HG03460 (cell line): ENCODE measurements around the gene OTOS.

Source experiments
- ATAC-seq: cut with Tn5 transposase; IDR thresholded peaks from one replicate; pipeline ENCODE4 v1.9.1; 2021; ENCODE audit not compliant: unreplicated experiment

Gene OTOS

GRCh38 chr2:240123821-240124650, 16.4 kb downstream of the OTOS start:
- ATAC-seq, result no peak

DNA sequence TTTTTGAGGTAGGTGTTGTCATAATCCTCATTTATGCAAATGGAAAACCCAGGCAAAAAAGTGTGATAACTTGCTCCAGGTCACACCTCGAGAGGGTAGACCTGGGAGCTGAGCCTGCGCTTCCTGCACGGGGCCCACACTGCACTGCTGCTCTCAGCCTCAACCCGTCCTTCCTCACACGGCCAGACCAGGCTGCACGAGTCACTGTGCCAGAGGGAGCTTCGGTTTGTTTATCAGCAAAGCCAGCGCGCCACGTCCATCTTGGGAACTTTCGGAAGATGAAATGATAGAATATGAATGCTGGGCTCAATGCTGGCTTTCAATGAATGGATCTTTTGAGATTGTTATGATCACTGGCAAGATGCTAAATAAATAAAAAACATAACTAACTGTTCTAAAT, 18.8 kb downstream of the OTOS start:
- ATAC-seq, result no peak

GRCh38 chr2:240121190-240121589, 19.3 kb downstream of the OTOS start:
- ATAC-seq, result no peak

DNA sequence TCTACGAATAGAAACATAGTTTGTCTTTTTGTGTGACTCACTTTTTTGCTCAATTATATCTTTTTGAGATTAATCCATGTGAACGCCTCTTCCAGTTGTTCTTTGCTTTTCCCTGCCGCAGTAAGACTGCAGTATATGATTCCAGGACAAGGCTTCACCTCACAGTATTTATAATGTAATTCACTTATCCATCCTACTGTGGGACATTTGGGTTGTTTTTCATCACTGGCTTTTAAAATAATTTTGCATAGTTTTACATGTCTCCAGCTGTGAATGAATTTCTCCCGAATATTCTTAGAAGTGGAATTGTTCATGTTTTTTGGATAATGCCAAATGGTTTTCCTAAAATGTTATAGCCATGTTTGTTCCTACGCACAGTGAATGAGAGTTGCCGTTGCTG, 26.2 kb downstream of the OTOS start:
- no peak for ATAC-seq

GRCh38 chr2:240112914-240113690, 27.4 kb downstream of the OTOS start:
- no peak for ATAC-seq

- ATAC-seq, result no peak
These were observed 29.2 kb downstream of the OTOS start for GRCh38 chr2:240111253-240111652.

DNA sequence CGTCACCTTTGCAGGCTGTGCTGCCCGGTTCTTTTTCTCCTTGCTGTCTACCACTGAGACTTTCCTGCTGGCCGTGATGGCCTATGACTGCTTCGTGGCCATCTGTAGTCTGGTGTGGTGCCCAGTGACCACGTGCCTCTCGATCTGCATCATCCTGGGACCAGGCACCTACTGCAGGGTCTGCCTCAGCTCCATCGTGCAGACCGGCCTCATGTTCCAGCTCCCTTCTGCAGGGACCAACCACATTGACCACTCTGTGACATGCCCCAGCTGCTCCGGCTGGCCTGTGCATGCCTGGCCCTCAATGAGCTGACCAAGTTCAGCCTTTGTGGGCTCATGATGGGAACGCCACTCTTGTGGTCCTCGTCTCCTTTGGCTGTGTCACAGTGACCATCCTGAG, 31.1 kb downstream of the OTOS start:
- ATAC-seq, result no peak

GRCh38 chr2:240107477-240107796, 33.0 kb downstream of the OTOS start:
- no peak for ATAC-seq

DNA sequence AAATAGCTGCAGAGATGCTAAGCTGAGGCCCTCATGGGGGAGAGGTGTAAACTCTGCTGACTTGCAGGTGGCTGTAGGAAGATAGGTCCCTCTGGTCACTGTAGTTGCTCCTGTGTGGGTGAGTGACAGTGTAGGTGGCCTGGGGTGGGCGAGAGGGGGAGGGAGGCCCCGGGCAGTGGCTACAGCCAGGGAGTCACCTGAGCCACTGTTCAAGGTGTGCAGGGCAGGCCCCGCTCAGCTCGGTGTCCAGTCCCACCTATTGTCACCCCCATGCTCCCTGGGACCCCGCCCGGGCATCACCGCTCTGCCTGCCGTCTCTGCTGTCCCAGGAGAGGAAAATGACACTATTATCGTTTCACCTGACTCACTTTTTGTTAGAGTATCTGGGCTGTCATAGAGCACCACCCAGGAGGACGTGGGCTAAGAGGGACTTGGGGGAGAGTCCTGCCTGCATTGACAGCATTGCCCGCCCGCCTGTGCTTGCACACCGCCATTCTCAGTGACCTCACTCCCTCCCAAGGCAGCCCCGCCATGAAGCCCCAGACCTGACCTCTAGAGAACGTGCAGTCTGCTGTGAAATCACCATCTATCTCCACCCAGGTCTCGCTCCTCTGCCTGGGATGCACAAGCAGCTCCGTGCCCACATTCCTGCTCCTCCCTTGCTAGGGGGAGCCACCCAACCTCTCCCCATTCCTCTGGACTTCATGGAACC, 33.5 kb downstream of the OTOS start:
- no peak for ATAC-seq

GRCh38 chr2:240105982-240106381, 34.5 kb downstream of the OTOS start:
- ATAC-seq, result no peak

- no peak for ATAC-seq
These were observed 37.3 kb downstream of the OTOS start for GRCh38 chr2:240103136-240103535.

GRCh38 chr2:240098349-240098748, 42.1 kb downstream of the OTOS start:
- no peak for ATAC-seq

- ATAC-seq, result no peak
These were observed 44.6 kb downstream of the OTOS start for GRCh38 chr2:240095556-240096523.

GRCh38 chr2:240089306-240089705, 51.2 kb downstream of the OTOS start:
- no peak for ATAC-seq
